Mesenchymal stem cell (in vitro differentiated cells and primary cell): Measurements from ENCODE around the gene SPOUT1.

Source experiments
- DNase-seq: peaks from one replicate; pipeline ENCODE4 v3.0.0-alpha.2; 2013
- H2AFZ ChIP-seq: one replicate; pipeline ENCODE4 v1.6.1; 2013; ENCODE audit warnings: low read depth, mild to moderate bottlenecking, control low read depth, inconsistent platforms, low read length, moderate library complexity
- H2AK5ac ChIP-seq: 2 replicates; pipeline ENCODE4 v1.6.1; 2013; ENCODE audit warnings: low read length, moderate library complexity, mild to moderate bottlenecking, inconsistent platforms; ENCODE audit not compliant: severe bottlenecking
- H2BK120ac ChIP-seq: one replicate; pipeline ENCODE4 v1.6.1; 2013; ENCODE audit warnings: low read depth, mild to moderate bottlenecking, inconsistent platforms, low read length, moderate library complexity
- H2BK12ac ChIP-seq, 2 experiments: one replicate each; pipeline ENCODE4 v1.6.1; 2013; ENCODE audit warnings: inconsistent platforms in 2 of 2, low read length in 2 of 2, mild to moderate bottlenecking in 2 of 2, moderate library complexity in 2 of 2, control low read depth in 1 of 2
- H2BK15ac ChIP-seq: one replicate; pipeline ENCODE4 v1.6.1; 2013; ENCODE audit warnings: mild to moderate bottlenecking, low read depth, inconsistent platforms; ENCODE audit not compliant: poor library complexity, severe bottlenecking
- H2BK5ac ChIP-seq: 2 replicates; pipeline ENCODE4 v1.6.1; 2013; ENCODE audit warnings: low read depth, mild to moderate bottlenecking, low read length, control low read depth, inconsistent platforms; ENCODE audit not compliant: poor library complexity, severe bottlenecking
- H3K14ac ChIP-seq, 2 experiments: one replicate each; pipeline ENCODE4 v1.6.1; 2013; ENCODE audit warnings: inconsistent platforms in 2 of 2, low read length in 2 of 2, control low read depth in 1 of 2, mild to moderate bottlenecking in 1 of 2, moderate library complexity in 1 of 2
- H3K18ac ChIP-seq, 2 experiments: one replicate each; pipeline ENCODE4 v1.6.1; 2013; ENCODE audit warnings: inconsistent platforms in 2 of 2, low read length in 2 of 2, control low read depth in 1 of 2, low read depth in 1 of 2, mild to moderate bottlenecking in 1 of 2
- H3K23ac ChIP-seq, 2 experiments: one replicate each; pipeline ENCODE4 v1.6.1; 2013; ENCODE audit warnings: inconsistent platforms in 2 of 2, low read length in 2 of 2, mild to moderate bottlenecking in 2 of 2, moderate library complexity in 2 of 2, control low read depth in 1 of 2
- H3K27ac ChIP-seq: 2 replicates; pipeline ENCODE4 v1.5.1; 2013; ENCODE audit warnings: mild to moderate bottlenecking, moderate library complexity, low read length, control low read depth, inconsistent platforms; ENCODE audit not compliant: poor library complexity, severe bottlenecking
- H3K27me3 ChIP-seq, 2 experiments: 2 replicates each; pipeline versions ENCODE4 v1.6.1 to v1.7.0; 2013; ENCODE audit warnings: low read length in 2 of 2, mild to moderate bottlenecking in 2 of 2, moderate library complexity in 2 of 2, control low read depth in 1 of 2, inconsistent platforms in 1 of 2; ENCODE audit not compliant: control insufficient read depth in 1 of 2, insufficient read depth in 1 of 2
- H3K36me3 ChIP-seq, 2 experiments: 2 replicates each; pipeline versions ENCODE4 v1.6.1 to v1.7.0; 2013; ENCODE audit warnings: low read length in 2 of 2, control low read depth in 1 of 2, inconsistent platforms in 1 of 2, low read depth in 1 of 2, mild to moderate bottlenecking in 1 of 2; ENCODE audit not compliant: insufficient read depth in 2 of 2, control insufficient read depth in 1 of 2
- H3K4ac ChIP-seq, 2 experiments: one replicate each; pipeline ENCODE4 v1.6.1; 2013; ENCODE audit warnings: inconsistent platforms in 2 of 2, low read length in 2 of 2, mild to moderate bottlenecking in 2 of 2, moderate library complexity in 2 of 2, control low read depth in 1 of 2, low read depth in 1 of 2
- H3K4me1 ChIP-seq: 2 replicates; pipeline ENCODE4 v1.6.1; 2013; ENCODE audit warnings: low read depth, low read length, control low read depth; ENCODE audit not compliant: control insufficient read depth, insufficient read depth
- H3K4me2 ChIP-seq: 2 replicates; pipeline ENCODE4 v1.6.1; 2013; ENCODE audit warnings: low read length, mild to moderate bottlenecking, inconsistent platforms; ENCODE audit not compliant: poor library complexity, severe bottlenecking
- H3K4me3 ChIP-seq, 2 experiments: 2 replicates each; pipeline versions ENCODE4 v1.5.1 to v1.7.0; 2013; ENCODE audit warnings: low read length in 2 of 2, mild to moderate bottlenecking in 2 of 2, control low read depth in 1 of 2, low read depth in 1 of 2; ENCODE audit not compliant: insufficient read depth in 1 of 2
- H3K79me1 ChIP-seq: replicated peaks from 2 replicates; pipeline ENCODE4 v1.6.1; 2013; ENCODE audit warnings: mild to moderate bottlenecking, control low read depth, low read length, inconsistent platforms; ENCODE audit not compliant: poor library complexity, severe bottlenecking
- H3K9ac ChIP-seq: 2 replicates; pipeline ENCODE4 v1.7.0; 2013; ENCODE audit warnings: mild to moderate bottlenecking, low read length, moderate library complexity
- H3K9me3 ChIP-seq: 2 replicates; pipeline ENCODE4 v1.7.0; 2013; ENCODE audit warnings: mild to moderate bottlenecking, low read length; ENCODE audit not compliant: control insufficient read depth
- H4K8ac ChIP-seq: one replicate; pipeline ENCODE4 v1.6.1; 2013; ENCODE audit warnings: inconsistent platforms, mild to moderate bottlenecking, low read length, moderate library complexity
- H4K91ac ChIP-seq: one replicate; pipeline ENCODE4 v1.6.1; 2013; ENCODE audit warnings: mild to moderate bottlenecking, low read length, inconsistent platforms
- WGBS: methylation state at CpG from one replicate; pipeline ENCODE4 v1.1.7; 2013; ENCODE audit warnings: mixed read lengths; 5-methylcytosine and 5-hydroxymethylcytosine counted together

Gene SPOUT1

GRCh38 chr9:128786681-128787601 lies 42.7 kb downstream of the SPOUT1 start, which contains the start of gene TBC1D13:
TSS of gene TBC1D13 (plus strand) at chr9:128787253. CDS start at chr9:128787354, 101 bp downstream.
- peak within 1 kb of the TSS; percentile 38 to 93 for H2BK12ac ChIP-seq
- H3K27me3 ChIP-seq, result no peaks in the 10 kb centered on the region
- H2BK120ac ChIP-seq, result peak within 1 kb of the TSS; percentile 36
- H2AFZ ChIP-seq, result peak within 1 kb of the TSS; percentile 95
- H3K4ac ChIP-seq, result peak within 1 kb of the TSS; percentile 73 to 99
- H2BK5ac ChIP-seq, result peak within 1 kb of the TSS; percentile 5
- WGBS, result 10% methylated on average over 64 of the region's 64 CpGs
- peak within 1 kb of the TSS; percentile 76 for H2BK15ac ChIP-seq
- DNase-seq, result peak; percentile 85
- H3K27ac ChIP-seq, result peak within 1 kb of the TSS; percentile 79
- H3K4me3 ChIP-seq, result peak within 1 kb of the TSS; percentile 98 to 99
- H3K36me3 ChIP-seq, result peaks cover 21 to 25% of the 10 kb centered on the region in 2 experiments
- H3K4me1 ChIP-seq, result peaks cover 14% of the 10 kb centered on the region
- H3K23ac ChIP-seq, result peak within 1 kb of the TSS in 1 of 2 experiments; percentile 94
- peaks cover 22% of the 10 kb centered on the region for H3K79me1 ChIP-seq
- H4K8ac ChIP-seq, result peak within 1 kb of the TSS; percentile 88
- peak within 1 kb of the TSS; percentile 94 for H3K9ac ChIP-seq
- peak within 1 kb of the TSS; percentile 91 to 100 for H3K18ac ChIP-seq
- H3K14ac ChIP-seq, result peak within 1 kb of the TSS in 1 of 2 experiments; percentile 99
- H4K91ac ChIP-seq, result peak within 1 kb of the TSS; percentile 96
- H2AK5ac ChIP-seq, result peak within 1 kb of the TSS; percentile 47
- no peaks in the 10 kb centered on the region for H3K9me3 ChIP-seq
- H3K4me2 ChIP-seq, result peak within 1 kb of the TSS; percentile 98

- Histone ChIP-seq H3K9ac (no peak overlapping the region), H2BK12ac (no peak overlapping the region), H3K18ac (no peak overlapping the region), H3K9me3 (no peaks in the 10 kb centered on the region), H2AK5ac (no peak overlapping the region), H4K91ac (no peak overlapping the region), H3K27me3 (no peaks in the 10 kb centered on the region), H3K4ac (no peak overlapping the region), H3K14ac (no peak overlapping the region), H3K4me3 (no peak overlapping the region), H2BK5ac (no peak overlapping the region), H3K23ac (no peak overlapping the region), H3K79me1 (peaks cover 7% of the 10 kb centered on the region), H3K4me2 (no peak overlapping the region), H3K36me3 (peaks cover 6 to 10% of the 10 kb centered on the region in 2 experiments), H3K4me1 (peaks cover 14% of the 10 kb centered on the region), H2BK15ac (no peak overlapping the region), H2BK120ac (no peak overlapping the region), H4K8ac (no peak overlapping the region), H2AFZ (no peak overlapping the region), H3K27ac (no peak overlapping the region)
- DNase-seq, result no peak
- 96% methylated on average over 4 of the region's 6 CpGs for WGBS
Observed at GRCh38 chr9:128785427-128785826, 44.2 kb downstream of the SPOUT1 start.

GRCh38 chr9:128782669-128783068 lies 46.9 kb downstream of the SPOUT1 start:
- no peaks in the 10 kb centered on the region for H3K36me3 ChIP-seq
- no peaks in the 10 kb centered on the region for H3K79me1 ChIP-seq
- no peak overlapping the region for H3K14ac ChIP-seq
- 100% methylated on average over 1 of the region's 1 CpG for WGBS
- no peak overlapping the region for H3K4me3 ChIP-seq
- H3K4me1 ChIP-seq, result peaks cover 8% of the 10 kb centered on the region
- H3K9ac ChIP-seq, result no peak overlapping the region
- H3K27ac ChIP-seq, result no peak overlapping the region
- no peak overlapping the region for H3K4ac ChIP-seq
- H2BK12ac ChIP-seq, result no peak overlapping the region
- no peak overlapping the region for H3K18ac ChIP-seq
- no peak for DNase-seq
- no peak overlapping the region for H4K8ac ChIP-seq
- H3K9me3 ChIP-seq, result no peaks in the 10 kb centered on the region
- H2AK5ac ChIP-seq, result no peak overlapping the region
- no peak overlapping the region for H3K4me2 ChIP-seq
- no peaks in the 10 kb centered on the region for H3K27me3 ChIP-seq
- H4K91ac ChIP-seq, result no peak overlapping the region
- no peak overlapping the region for H2BK120ac ChIP-seq
- H3K23ac ChIP-seq, result no peak overlapping the region
- no peak overlapping the region for H2BK15ac ChIP-seq
- H2BK5ac ChIP-seq, result no peak overlapping the region
- H2AFZ ChIP-seq, result no peak overlapping the region
